Endothelial cell of umbilical vein (primary cell): ENCODE data around the gene DOCK4. TPM values are rescaled to one million over a fixed set of nuclear protein-coding genes. Genes with fewer than 3 reads are reported as not detected.

Experiments used
- BruUV-seq: library from RNA; stranded (reverse); fragments of 400-500 nt; replicated peaks from 2 replicates; lab custom pipeline; 2021; lab: Mats Ljungman, UMichigan
- CTCF ChIA-PET: fragments of 300-600, 350-600 bp; sonication (Branson Sonifier 250); formaldehyde crosslinking; loops from one replicate; lab custom pipeline; 2021; ENCODE audit warnings: antibody characterized with exemption, inconsistent platforms; lab: Charles Lee
- POLR2A ChIA-PET: fragments of 300-600, 350-600 bp; sonication (Branson Sonifier 250); formaldehyde crosslinking; loops from one replicate; lab custom pipeline; 2021; ENCODE audit warnings: antibody characterized with exemption, inconsistent platforms; lab: Charles Lee
- DNase-seq: peaks from one replicate; pipeline ENCODE4 v3.0.0-alpha.2; 2011; ENCODE audit warnings: low read depth, low spot score
- FAIRE-seq: peaks from 2 replicates; lab custom pipeline; 2011; peaks lifted over from hg19 to GRCh38; lab: Jason Lieb, UNC
- H2AFZ ChIP-seq: 2 replicates; pipeline ENCODE4 v1.6.0; 2012; ENCODE audit warnings: low read depth, low read length, control low read depth, inconsistent platforms
- H3K27ac ChIP-seq: 2 replicates; pipeline ENCODE4 v1.5.1; 2011; ENCODE audit warnings: low read depth, mild to moderate bottlenecking, control low read depth, low read length, moderate library complexity; ENCODE audit not compliant: insufficient read depth
- H3K27me3 ChIP-seq, 2 experiments: 2 replicates each; pipeline versions ENCODE4 v1.6.0 to v1.6.1; 2011; ENCODE audit warnings: low read length in 2 of 2, mixed read lengths in 1 of 2; ENCODE audit not compliant: control insufficient read depth in 2 of 2, insufficient read depth in 2 of 2
- H3K36me3 ChIP-seq, 2 experiments: 2 replicates in 1 of 2; 3 replicates in 1 of 2; pipeline ENCODE4 v1.5.1; 2011; ENCODE audit warnings: low read length in 2 of 2, mild to moderate bottlenecking in 1 of 2, moderate library complexity in 1 of 2; ENCODE audit not compliant: control insufficient read depth in 2 of 2, insufficient read depth in 2 of 2; ENCODE audit errors: extremely low read depth in 1 of 2
- H3K4me1 ChIP-seq: 3 replicates; pipeline ENCODE4 v1.5.1; 2011; ENCODE audit warnings: mild to moderate bottlenecking, low read length; ENCODE audit not compliant: control insufficient read depth, insufficient read depth; ENCODE audit errors: extremely low read depth
- H3K4me2 ChIP-seq: 2 replicates; pipeline ENCODE4 v1.6.1; 2011; ENCODE audit warnings: low read length, control low read depth, mixed read lengths; ENCODE audit not compliant: insufficient read depth
- H3K4me3 ChIP-seq, 3 experiments: fragments of 200-600 bp in 1 of 3; sonication (generic), shearing (Covaris generic) in 1 of 3; replicated peaks in 1 of 3; 2 replicates each; pipeline ENCODE4 v1.5.1; 2011 to 2016; ENCODE audit warnings: control low read depth in 3 of 3, low read length in 3 of 3, mild to moderate bottlenecking in 2 of 3, inconsistent platforms in 1 of 3, low read depth in 1 of 3, moderate library complexity in 1 of 3; ENCODE audit not compliant: insufficient read depth in 1 of 3
- H3K79me2 ChIP-seq: 2 replicates; pipeline ENCODE4 v1.6.0; 2012; ENCODE audit warnings: low read length, inconsistent platforms; ENCODE audit not compliant: control insufficient read depth, insufficient read depth
- H3K9ac ChIP-seq: replicated peaks from 2 replicates; pipeline ENCODE3; 2011; ENCODE audit warnings: low read length, control low read depth; ENCODE audit not compliant: insufficient read depth; ENCODE audit errors: extremely low read depth
- H3K9me1 ChIP-seq: replicated peaks from 3 replicates; pipeline ENCODE4 v1.6.0; 2011; ENCODE audit warnings: mild to moderate bottlenecking, low read length; ENCODE audit not compliant: control insufficient read depth, insufficient read depth; ENCODE audit errors: extremely low read depth
- H3K9me3 ChIP-seq: replicated peaks from 2 replicates; pipeline ENCODE4 v1.5.1; 2012; ENCODE audit warnings: low read length, inconsistent platforms; ENCODE audit not compliant: control insufficient read depth, insufficient read depth
- H4K20me1 ChIP-seq: replicated peaks from 2 replicates; pipeline ENCODE3; 2011; ENCODE audit warnings: mild to moderate bottlenecking, low read length; ENCODE audit not compliant: control insufficient read depth, insufficient read depth; ENCODE audit errors: extremely low read depth
- CTCF ChIP-seq, 2 donors: IDR thresholded peaks; 1 replicate in 1 of 2; 2 replicates in 1 of 2; pipeline ENCODE4 v1.5.1; 2011; ENCODE audit warnings: low read length in 2 of 2, mild to moderate bottlenecking in 2 of 2, moderate library complexity in 2 of 2, control low read depth in 1 of 2, inconsistent platforms in 1 of 2, low read depth in 1 of 2; ENCODE audit not compliant: insufficient read depth in 1 of 2; ENCODE audit errors: extremely low read depth in 1 of 2
- FOS ChIP-seq: IDR thresholded peaks from 2 replicates; pipeline ENCODE4 v1.6.1; 2011; ENCODE audit warnings: mild to moderate bottlenecking, low read length, moderate library complexity, borderline replicate concordance; ENCODE audit not compliant: insufficient read depth
- JUN ChIP-seq: IDR thresholded peaks from 2 replicates; pipeline ENCODE4 v1.6.1; 2011; ENCODE audit warnings: borderline replicate concordance, low read depth; ENCODE audit not compliant: insufficient read length, insufficient read depth
- MAX ChIP-seq: IDR thresholded peaks from 2 replicates; pipeline ENCODE4 v1.6.1; 2011; ENCODE audit not compliant: insufficient read depth, insufficient read length
- MYC ChIP-seq: IDR thresholded peaks from one replicate; pipeline ENCODE4 v1.6.1; 2011; ENCODE audit warnings: mild to moderate bottlenecking, low read depth, low read length
- POLR2A ChIP-seq: IDR thresholded peaks from 2 replicates; pipeline ENCODE4 v1.6.1; 2012; ENCODE audit warnings: low read depth, mild to moderate bottlenecking, control low read depth, low read length
- POLR2AphosphoS5 ChIP-seq: IDR thresholded peaks from 2 replicates; pipeline ENCODE4 v1.6.1; 2012; ENCODE audit warnings: low read depth, mild to moderate bottlenecking, control low read depth, low read length, moderate library complexity; ENCODE audit not compliant: insufficient read depth
- dilution Hi-C: fragments of 300-500 bp; cut with MboI; formaldehyde crosslinking; loops from one replicate; pipeline ENCODE4 v1.15.0; 2019; ENCODE audit warnings: low sequenced_read_pairs; ENCODE audit not compliant: extremely low pct_ligation_motif_present
- intact Hi-C: fragments of 100-400 bp; cut with micrococcal nuclease; formaldehyde crosslinking; loops from one replicate; pipeline ENCODE4 v1.10.0; 2022
- polyA plus RNA-seq, 4 experiments: library from polyadenylated mRNA; depleted of rRNA in 3 of 4; stranded (reverse) in 3 of 4; unstranded in 1 of 4; fragments of >200 nt; gene quantifications; 2 replicates each; pipeline versions ENCODE4 v1.2.1 to v1.2.3, GENCODE V29; 2011 to 2012; ENCODE audit warnings: missing spikeins in 1 of 4
- total RNA-seq: library from RNA; stranded (reverse); gene quantifications from 2 replicates; pipeline ENCODE4 v1.2.3, GENCODE V29; 2021

DOCK4 gene
- total and polyA plus RNA-seq, 2 donors (not counting 3 experiments of a cell fraction or from before 2014, with no cell fraction given): 47.4 to 164 TPM

GRCh38 chr7:111785076-111785475, 421.1 kb downstream of the DOCK4 start:
- no TSS peak for BruUV-seq
- H3K27ac ChIP-seq: no peak overlapping the region
- intact Hi-C loops (no loop called here), dilution Hi-C loops (no loop called here)
- H3K4me2 ChIP-seq: no peak overlapping the region
- POLR2A ChIA-PET: no interaction called here
- no peaks in the 10 kb centered on the region for H3K79me2 ChIP-seq
- no peaks in the 10 kb centered on the region for H3K9me1 ChIP-seq
- H3K36me3 ChIP-seq: peaks cover 6 to 20% of the 10 kb centered on the region in 2 experiments
- no peak overlapping the region for H2AFZ ChIP-seq
- H3K27me3 ChIP-seq: no peaks in the 10 kb centered on the region
- no peak for TF ChIP-seq FOS
- TF ChIP-seq JUN: no peak
- TF ChIP-seq MAX: no peak
- TF ChIP-seq MYC: no peak
- no peak for TF ChIP-seq CTCF (IDR thresholded peaks at IDR 0.05; ENCODE audit: extremely low read depth in 1 of 2, insufficient read depth in 1 of 2, low read depth in 1 of 2, low read length in 2 of 2)
- TF ChIP-seq POLR2A: no peak
- no peak for TF ChIP-seq POLR2AphosphoS5
- DNase-seq (no peak), FAIRE-seq (no peak)
- CTCF ChIA-PET: no interaction called here
- peaks cover 2% of the 10 kb centered on the region for H4K20me1 ChIP-seq
- H3K9ac ChIP-seq: no peak overlapping the region
- H3K4me1 ChIP-seq: no peaks in the 10 kb centered on the region
- H3K9me3 ChIP-seq: no peaks in the 10 kb centered on the region
- no peak overlapping the region for H3K4me3 ChIP-seq
